Parathyroid adenoma (tissue), 2 donors: Measurements from ENCODE around the gene CDS2.

ENCODE experiments used
- H2AFZ ChIP-seq: fragments of 300-600 bp; sonication (generic); one replicate; pipeline ENCODE4 v1.7.0; 2017; ENCODE audit warnings: antibody characterized with exemption, mild to moderate bottlenecking
- H3K27ac ChIP-seq: fragments of 300-600 bp; sonication (generic); one replicate; pipeline ENCODE4 v1.7.0; 2017
- H3K27me3 ChIP-seq: fragments of 300-600 bp; sonication (generic); one replicate; pipeline ENCODE4 v1.7.0; 2017; ENCODE audit warnings: low read length; ENCODE audit not compliant: control insufficient read depth, insufficient read depth
- H3K36me3 ChIP-seq: fragments of 300-600 bp; sonication (generic); one replicate; pipeline ENCODE4 v1.7.0; 2017; ENCODE audit warnings: low read length; ENCODE audit not compliant: control insufficient read depth, insufficient read depth
- H3K4me1 ChIP-seq: fragments of 300-600 bp; sonication (generic); one replicate; pipeline ENCODE4 v1.7.0; 2017; ENCODE audit warnings: control low read depth
- H3K4me2 ChIP-seq: fragments of 300-600 bp; sonication (generic); one replicate; pipeline ENCODE4 v1.7.0; 2017; ENCODE audit warnings: low read length
- H3K4me3 ChIP-seq: fragments of 300-600 bp; sonication (generic); one replicate; pipeline ENCODE4 v1.7.0; 2017; ENCODE audit warnings: low read depth, low read length
- H3K79me2 ChIP-seq: fragments of 300-600 bp; sonication (generic); one replicate; pipeline ENCODE4 v1.7.0; 2017; ENCODE audit warnings: control low read depth
- H3K9ac ChIP-seq: fragments of 300-600 bp; sonication (generic); one replicate; pipeline ENCODE4 v1.7.0; 2017; ENCODE audit warnings: mild to moderate bottlenecking
- H3K9me3 ChIP-seq: fragments of 300-600 bp; sonication (generic); one replicate; pipeline ENCODE4 v1.7.0; 2017; ENCODE audit warnings: low read length; ENCODE audit not compliant: control insufficient read depth
- TF ChIP-seq, protein P1 (sequence below): fragments of 300-600 bp; sonication (generic); IDR thresholded peaks from one replicate; pipeline ENCODE4 v1.7.0; 2017; ENCODE audit warnings: antibody characterized with exemption, mild to moderate bottlenecking
- donor health status: primary hyperparathyroidism.

CDS2 gene

DNA sequence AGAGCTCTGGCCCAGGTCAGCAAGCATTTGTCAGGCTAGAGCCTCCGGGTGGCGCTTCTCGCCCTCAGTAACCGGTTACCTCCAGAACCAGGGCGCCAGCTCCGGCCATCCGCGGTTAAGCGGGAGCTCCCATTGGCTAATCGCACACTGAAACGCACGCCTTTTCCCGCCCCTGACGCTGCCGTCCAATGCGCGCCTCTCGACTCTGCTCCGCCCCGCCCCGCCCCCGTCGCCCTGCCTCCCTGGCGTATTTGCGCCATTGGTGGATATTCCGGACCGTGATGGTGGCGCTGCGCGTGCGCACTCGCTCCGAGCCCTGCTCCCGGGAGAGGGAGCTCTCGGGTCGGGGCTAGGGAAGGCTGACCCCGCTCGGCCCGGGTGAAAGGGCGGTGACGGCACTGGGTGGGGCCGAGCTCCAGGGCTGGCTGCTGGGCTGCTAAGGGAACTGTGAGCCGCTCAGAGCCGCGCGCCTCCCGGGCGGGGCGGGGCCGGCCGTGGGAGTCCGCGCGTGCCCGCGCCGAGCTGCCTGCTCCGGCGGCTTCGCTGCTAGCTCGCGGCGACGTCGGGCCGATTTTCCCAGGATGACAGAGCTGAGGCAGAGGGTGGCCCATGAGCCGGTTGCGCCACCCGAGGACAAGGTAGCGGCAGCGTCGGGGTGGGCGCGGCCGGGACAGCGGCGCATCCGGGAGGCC, at the start of gene CDS2:
TSS of gene CDS2 (plus strand) at position 497 of the 692 bp plus-strand sequence. CDS start at position 582, 85 bp downstream.
- Histone ChIP-seq H3K9ac (peak within 1 kb of the TSS; percentile 87), H3K27ac (peak within 1 kb of the TSS; percentile 80), H3K27me3 (no peaks in the 10 kb centered on the region), H3K9me3 (no peaks in the 10 kb centered on the region), H2AFZ (peak within 1 kb of the TSS; percentile 88), H3K79me2 (peaks cover 25% of the 10 kb centered on the region), H3K4me3 (peak within 1 kb of the TSS; percentile 84), H3K4me1 (peaks cover 13% of the 10 kb centered on the region), H3K4me2 (peak within 1 kb of the TSS; percentile 83), H3K36me3 (no peaks in the 10 kb centered on the region)
- TF ChIP-seq, protein P1, sequence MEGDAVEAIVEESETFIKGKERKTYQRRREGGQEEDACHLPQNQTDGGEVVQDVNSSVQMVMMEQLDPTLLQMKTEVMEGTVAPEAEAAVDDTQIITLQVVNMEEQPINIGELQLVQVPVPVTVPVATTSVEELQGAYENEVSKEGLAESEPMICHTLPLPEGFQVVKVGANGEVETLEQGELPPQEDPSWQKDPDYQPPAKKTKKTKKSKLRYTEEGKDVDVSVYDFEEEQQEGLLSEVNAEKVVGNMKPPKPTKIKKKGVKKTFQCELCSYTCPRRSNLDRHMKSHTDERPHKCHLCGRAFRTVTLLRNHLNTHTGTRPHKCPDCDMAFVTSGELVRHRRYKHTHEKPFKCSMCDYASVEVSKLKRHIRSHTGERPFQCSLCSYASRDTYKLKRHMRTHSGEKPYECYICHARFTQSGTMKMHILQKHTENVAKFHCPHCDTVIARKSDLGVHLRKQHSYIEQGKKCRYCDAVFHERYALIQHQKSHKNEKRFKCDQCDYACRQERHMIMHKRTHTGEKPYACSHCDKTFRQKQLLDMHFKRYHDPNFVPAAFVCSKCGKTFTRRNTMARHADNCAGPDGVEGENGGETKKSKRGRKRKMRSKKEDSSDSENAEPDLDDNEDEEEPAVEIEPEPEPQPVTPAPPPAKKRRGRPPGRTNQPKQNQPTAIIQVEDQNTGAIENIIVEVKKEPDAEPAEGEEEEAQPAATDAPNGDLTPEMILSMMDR = peak; percentile 77

DNA sequence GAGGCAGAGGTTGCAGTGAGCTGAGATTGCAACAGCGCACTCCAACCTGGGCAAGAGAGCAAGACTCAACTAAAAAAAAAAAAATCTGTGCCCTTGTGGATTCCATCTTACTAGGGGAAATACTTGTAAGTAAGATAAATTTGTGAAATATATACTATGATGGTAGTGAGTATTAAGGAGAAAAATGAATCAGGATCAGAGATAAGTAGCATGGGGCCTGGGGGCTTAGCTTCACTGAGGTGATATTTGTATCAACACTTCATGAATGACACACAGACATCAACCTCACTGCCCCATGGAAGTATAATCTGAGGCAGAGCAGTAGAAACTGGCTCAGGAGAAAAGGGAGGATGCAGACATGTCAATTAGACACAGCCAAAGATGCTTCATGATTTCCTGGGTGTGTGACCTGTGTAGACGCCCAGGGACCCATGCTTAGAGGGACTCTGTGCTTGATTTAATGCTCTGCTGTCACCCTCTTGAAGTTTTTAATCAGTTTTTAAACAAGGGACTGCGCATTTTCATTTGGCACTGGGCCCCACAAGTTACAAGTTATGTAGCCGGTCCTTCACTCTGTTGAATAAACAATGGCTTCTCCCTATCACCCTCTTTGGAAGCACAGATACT, 48.9 kb upstream of the CDS2 start:
- Histone ChIP-seq H3K4me1 (no peaks in the 10 kb centered on the region), H3K9me3 (no peaks in the 10 kb centered on the region), H3K27me3 (no peaks in the 10 kb centered on the region), H3K79me2 (no peaks in the 10 kb centered on the region), H3K27ac (peak overlapping the region; percentile 39), H3K4me2 (no peak overlapping the region), H3K9ac (no peak overlapping the region), H3K4me3 (no peak overlapping the region), H2AFZ (no peak overlapping the region), H3K36me3 (no peaks in the 10 kb centered on the region)
- TF ChIP-seq, protein P1 = no peak

DNA sequence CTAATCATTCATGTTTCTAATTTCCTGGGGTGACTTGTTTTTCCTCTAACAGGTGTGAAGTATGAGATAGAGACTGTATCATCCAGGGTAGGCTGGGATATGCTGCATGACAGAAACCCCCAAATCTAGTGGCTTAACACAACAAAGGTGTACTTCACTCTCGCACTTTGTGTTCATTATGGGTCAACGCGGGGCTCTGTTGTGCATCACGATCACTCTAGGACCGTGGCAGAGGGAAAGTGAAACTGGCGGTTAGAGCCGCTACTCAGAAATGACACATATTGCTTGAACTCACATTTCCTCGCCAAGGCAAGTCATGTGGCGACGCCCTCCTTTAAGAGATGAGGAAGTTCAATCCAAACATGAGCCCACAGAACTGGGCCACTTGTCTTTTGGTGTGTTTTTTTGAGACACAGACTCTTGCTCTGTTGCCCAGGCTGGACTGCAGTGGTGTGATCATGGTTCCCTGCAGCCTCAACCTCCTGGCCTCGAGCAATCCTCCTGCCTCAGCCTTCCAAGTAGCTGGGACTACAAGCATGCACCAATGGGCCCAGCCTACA, 48.3 kb upstream of the CDS2 start:
- Histone ChIP-seq H3K9ac (no peak overlapping the region), H3K27me3 (no peaks in the 10 kb centered on the region), H3K9me3 (no peaks in the 10 kb centered on the region), H3K36me3 (no peaks in the 10 kb centered on the region), H2AFZ (no peak overlapping the region), H3K4me2 (no peak overlapping the region), H3K27ac (peak overlapping the region; percentile 39), H3K4me1 (no peaks in the 10 kb centered on the region), H3K4me3 (no peak overlapping the region), H3K79me2 (no peaks in the 10 kb centered on the region)
- TF ChIP-seq, protein P1 = no peak

DNA sequence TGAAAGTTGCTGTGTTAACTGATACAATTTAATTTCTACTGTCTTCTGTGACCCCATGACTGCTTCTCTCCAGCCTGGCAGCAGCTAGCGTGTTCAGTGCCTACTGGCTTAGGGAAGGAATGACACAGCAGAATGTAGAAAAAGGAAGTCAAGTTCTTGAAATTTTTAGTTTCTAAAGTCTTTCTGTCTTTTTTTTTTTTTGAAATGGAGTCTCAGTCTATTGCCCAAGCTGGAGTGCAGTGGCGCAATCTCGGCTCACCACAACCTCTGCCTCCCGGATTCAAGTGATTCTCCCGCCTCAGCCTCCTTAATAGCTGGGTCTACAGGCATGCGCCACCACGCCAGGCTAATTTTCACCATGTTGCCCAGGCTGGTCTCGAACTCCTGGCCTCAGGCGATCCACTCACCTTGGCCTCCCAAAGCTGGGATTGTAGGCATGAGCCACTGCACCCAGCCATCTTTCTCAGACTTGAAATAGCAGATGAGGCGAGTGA, 46.4 kb upstream of the CDS2 start:
- no peaks in the 10 kb centered on the region for H3K36me3 ChIP-seq
- H3K9ac ChIP-seq = no peak overlapping the region
- no peaks in the 10 kb centered on the region for H3K79me2 ChIP-seq
- no peak overlapping the region for H2AFZ ChIP-seq
- H3K4me1 ChIP-seq = no peaks in the 10 kb centered on the region
- H3K9me3 ChIP-seq = no peaks in the 10 kb centered on the region
- H3K4me2 ChIP-seq = no peak overlapping the region
- no peaks in the 10 kb centered on the region for H3K27me3 ChIP-seq
- H3K4me3 ChIP-seq = no peak overlapping the region
- no peak overlapping the region for H3K27ac ChIP-seq
- TF ChIP-seq, protein P1 = no peak
